ENCODE measurements around the gene RNLS.

GRCh38 chr10:88542522-88542921 is 40.6 kb downstream of the RNLS start:
- no peak for TF ChIP-seq CTCF (IDR thresholded peaks at IDR 0.05)
- no peak for TF ChIP-seq POLR2A (IDR thresholded peaks at IDR 0.05)
